HL-60 (cell line): ENCODE measurements around the gene PXDN.

Experiments
- CTCF ChIP-seq: IDR thresholded peaks from one replicate; pipeline ENCODE4 v1.5.1; 2011; ENCODE audit warnings: low read length, control low read depth, inconsistent platforms; ENCODE audit not compliant: insufficient read depth
- GABPA ChIP-seq: IDR thresholded peaks from 2 replicates; pipeline ENCODE4 v1.6.1; 2012; ENCODE audit warnings: low read depth
- POLR2AphosphoS5 ChIP-seq: IDR thresholded peaks from 2 replicates; pipeline ENCODE4 v1.6.1; 2012; ENCODE audit warnings: low read depth

GRCh38 chr2:1584691-1585485 lies 159.4 kb downstream of the PXDN start:
- TF ChIP-seq CTCF (no peak), POLR2AphosphoS5 (no peak), GABPA (no peak)
